HG03196 (cell line): Measurements from ENCODE around the gene CACNA2D4.

Experiments
- ATAC-seq: cut with Tn5 transposase; IDR thresholded peaks from one replicate; pipeline ENCODE4 v1.9.1; 2021; ENCODE audit not compliant: unreplicated experiment

CACNA2D4 gene

GRCh38 chr12:1793426-1794210 lies 124.8 kb downstream of the CACNA2D4 start:
- no peak for ATAC-seq

DNA sequence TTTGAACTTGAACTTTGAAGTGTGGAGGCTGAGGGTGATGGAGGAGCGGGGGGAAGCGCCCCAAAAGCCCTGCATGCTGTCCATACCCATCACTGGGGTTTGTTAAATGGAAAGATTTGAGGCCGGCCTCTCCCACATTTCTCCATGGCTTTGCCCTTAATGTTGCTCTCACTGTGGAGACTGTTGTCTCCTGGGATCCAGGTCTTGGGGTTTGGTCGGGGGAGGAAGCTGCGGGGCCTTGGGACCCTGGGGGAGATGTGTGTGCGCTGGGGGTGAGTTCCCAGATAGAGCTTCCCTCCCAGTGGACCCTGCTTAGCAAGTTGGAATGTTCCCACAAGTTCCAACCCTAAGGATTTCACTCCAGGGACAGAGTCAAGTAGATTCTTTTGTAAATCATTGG lies 126.0 kb downstream of the CACNA2D4 start:
- ATAC-seq: no peak

DNA sequence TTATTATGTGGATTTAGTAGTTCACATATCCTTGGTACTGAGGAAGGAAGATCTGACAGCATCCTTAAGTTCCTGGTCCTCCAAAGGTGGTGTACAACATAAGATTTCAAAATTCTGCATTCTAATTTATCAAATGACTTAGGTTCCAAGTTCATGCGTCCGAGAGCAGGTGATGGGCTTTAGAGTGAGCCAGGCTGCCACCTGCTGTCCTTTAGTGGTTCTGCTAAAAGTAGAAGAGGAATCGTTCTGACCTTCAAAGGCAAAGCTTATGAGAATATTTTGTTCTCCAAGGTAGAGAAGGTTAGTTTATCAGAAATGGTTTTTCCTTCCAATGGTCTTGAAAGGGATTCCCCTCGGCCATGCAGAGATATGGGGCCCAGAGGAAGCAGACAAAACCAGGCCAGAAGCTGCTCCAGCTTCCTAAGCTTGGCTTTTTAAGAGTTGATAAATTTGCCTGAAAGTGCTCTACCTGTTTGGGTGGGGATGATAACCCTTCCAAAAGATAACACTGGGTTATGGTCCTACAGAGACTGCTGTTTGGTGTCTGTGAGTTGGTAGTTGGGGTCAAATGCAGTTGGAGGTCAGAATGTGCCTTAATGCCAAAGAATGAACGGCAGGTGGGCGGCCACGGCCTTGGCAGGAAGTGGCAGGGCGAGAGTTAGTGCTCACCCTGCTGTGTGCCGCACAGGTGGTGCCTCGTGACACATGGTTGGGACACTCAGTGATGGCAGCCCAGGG lies 127.2 kb downstream of the CACNA2D4 start:
- ATAC-seq: no peak

GRCh38 chr12:1790444-1790843 lies 128.0 kb downstream of the CACNA2D4 start:
- ATAC-seq: no peak

DNA sequence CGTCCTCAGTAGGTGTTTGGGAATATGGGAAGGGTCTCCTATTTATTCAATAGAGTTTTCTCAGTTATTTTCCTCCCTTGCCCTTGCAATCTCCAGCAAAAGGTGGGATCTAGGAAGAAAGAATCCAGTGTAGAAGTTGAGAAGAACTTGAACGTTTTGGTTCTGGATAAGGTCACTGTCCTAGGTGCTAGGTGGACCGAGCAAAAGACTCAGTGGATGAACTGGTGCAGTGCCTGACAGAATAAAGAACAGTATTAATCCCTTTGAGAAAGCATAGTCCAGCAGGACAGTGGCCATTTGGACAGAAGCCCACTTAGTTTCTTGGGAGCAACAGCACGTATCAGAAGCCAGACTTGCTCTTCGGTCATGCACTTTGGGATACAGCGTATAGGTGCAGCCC lies 130.7 kb downstream of the CACNA2D4 start:
- no peak for ATAC-seq

- ATAC-seq: no peak
Measured at GRCh38 chr12:1782215-1782614, 136.2 kb downstream of the CACNA2D4 start.

DNA sequence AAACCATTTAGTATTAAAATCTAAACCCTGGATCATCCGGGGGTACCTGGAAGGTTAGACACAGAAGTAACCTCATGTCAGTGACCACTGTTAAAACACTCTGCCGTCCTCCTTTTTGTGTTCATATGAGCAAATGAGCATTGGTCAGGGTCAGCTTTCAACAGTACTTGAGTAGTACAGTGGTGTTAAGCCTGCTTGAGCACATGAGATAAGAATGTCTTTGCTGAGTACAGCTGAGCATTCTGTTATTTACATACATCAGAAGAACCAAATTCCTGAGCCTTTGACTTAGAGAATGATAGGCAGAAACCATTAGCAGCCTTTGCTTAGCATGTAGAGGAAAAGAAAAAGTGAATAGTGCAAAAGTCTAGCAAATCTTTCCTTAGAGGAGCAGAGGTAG lies 136.7 kb downstream of the CACNA2D4 start:
- ATAC-seq: no peak

DNA sequence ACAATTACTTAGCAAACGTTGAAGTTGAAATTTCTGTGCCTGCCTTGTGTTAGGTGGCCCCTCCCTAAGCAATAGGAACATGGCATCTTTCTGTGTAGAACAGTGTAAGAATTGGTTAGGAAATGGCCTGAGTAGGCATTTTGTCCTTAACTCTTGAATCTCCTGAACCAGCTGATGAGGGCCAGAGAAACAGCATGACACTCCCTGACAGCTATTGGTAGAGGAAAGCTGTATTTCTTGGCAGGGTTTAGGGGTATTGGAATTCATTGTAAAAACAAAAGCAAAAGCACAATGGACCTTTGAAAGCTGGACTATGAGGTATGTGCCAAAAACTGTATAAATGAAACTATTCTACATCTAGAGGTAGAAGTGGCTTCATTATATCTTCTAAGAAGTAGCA lies 138.7 kb downstream of the CACNA2D4 start:
- ATAC-seq: no peak

GRCh38 chr12:1778911-1779310 lies 139.5 kb downstream of the CACNA2D4 start:
- ATAC-seq: no peak

- ATAC-seq: no peak
Measured at GRCh38 chr12:1777798-1778197, 140.7 kb downstream of the CACNA2D4 start.

DNA sequence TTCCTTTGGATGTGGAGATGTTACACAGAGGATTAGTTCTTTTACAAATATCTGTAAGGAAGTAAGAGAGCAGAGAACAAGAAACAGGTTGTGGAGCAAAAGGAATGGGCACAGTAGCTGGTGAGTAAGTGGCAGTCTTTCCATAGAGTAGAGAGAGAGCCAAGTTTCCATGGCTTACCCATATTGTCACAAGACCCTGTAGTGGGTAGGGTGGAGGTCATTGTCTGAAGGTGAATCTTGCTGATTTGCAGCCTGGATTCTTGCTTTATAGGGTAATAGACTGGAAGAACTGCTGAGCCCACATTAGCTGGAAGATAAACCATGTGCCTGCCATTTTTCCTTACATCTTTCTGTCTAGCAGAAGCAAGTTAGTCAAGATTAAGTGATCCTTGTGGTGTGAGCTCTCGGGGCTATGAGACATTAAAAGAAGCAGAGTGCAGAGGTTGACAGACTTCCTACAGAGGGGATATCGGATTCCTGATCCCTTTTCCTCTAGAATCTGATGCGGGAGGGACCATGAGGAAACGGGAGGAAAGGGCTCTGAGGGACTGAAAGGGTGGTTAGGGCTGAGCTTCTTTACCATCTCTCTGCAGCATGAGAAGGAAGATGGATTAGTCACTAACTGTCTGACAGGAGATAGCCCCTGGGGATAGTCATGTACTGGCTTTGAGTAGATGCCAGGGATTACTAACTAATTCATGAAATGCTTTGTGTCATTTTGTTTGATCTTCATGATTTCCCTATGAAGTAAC lies 142.1 kb downstream of the CACNA2D4 start:
- ATAC-seq: no peak

DNA sequence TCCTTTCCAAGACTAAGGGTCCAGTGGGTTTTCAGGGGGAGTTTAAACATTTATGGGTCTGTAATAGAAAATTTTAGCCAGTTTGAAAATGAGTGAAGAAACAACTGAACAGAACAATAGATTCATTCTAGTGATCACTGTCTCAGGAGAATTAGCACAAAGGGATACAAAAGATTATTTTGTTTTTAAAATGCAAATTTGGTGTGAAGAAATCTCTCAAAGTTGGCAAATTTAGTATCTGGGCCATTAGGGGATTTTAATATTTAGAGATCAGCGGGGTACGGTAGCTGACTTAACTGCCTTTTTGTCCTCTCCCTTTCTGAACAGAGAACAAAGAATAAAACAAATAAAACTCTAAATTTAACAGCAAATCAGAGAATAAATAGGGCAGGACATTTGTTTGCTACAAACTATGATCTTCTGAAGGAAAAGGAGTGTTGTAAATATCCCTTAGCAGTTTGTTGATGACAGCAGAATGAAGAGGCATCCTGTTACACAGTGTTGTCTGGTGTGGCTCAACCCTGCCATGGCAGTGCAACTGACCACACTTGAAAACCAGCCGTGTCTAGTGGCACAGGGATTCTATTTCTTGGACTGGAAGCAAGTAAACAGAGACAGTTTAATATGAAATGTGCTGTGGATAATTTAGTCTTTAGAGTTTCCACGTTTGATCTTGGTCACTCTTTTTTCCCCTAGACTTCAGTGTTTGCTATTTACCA lies 144.4 kb downstream of the CACNA2D4 start:
- ATAC-seq: no peak

DNA sequence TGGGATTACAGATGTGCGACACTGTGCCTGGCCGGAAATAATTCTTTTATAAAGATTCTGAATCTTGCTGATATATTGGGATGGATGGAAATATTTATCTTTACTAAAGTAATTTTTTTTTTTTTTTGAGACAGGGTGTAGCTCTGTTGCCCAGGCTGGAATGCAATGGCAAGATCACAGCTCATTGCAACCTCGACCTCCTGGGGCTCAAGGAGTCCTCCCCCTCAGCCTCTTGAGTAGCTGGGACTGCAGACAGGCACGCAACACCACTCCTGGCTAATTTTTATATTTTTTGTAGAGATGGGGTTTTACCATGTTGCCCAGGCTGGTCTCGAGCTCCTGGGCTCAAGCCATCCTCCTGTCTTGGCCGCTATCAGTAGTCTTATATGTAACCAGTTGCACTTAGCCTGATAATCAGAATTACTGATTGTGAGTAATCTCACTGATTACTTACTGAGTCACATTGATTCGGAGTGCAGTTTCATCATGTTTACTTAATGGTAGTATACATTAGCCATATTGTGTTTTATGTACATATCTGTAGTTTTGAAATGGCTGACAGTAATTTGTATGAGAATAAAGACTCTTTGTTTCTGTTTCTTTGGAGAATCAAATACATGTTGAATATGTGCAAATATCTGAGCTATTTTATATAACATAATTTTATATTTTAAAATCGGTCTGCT lies 148.5 kb downstream of the CACNA2D4 start:
- ATAC-seq: no peak

DNA sequence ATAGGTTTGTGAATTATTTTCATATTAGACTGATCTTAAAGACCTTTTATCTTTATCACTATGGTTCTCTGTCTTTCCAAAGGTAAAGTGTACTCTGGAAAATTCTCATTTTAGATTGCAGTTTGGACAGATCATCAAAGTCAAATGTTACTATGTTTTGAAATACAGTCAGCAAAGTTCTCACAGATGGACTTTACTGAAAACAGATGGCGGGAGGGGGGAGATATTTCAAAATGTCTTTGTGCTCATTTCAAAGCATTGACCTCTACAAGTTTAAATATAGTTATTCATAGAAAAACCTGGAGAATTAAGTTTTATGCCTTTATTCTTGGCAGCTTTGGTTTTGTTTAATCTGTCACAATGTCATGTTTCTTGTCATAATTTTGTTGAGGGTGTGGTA lies 149.8 kb downstream of the CACNA2D4 start:
- no peak for ATAC-seq

DNA sequence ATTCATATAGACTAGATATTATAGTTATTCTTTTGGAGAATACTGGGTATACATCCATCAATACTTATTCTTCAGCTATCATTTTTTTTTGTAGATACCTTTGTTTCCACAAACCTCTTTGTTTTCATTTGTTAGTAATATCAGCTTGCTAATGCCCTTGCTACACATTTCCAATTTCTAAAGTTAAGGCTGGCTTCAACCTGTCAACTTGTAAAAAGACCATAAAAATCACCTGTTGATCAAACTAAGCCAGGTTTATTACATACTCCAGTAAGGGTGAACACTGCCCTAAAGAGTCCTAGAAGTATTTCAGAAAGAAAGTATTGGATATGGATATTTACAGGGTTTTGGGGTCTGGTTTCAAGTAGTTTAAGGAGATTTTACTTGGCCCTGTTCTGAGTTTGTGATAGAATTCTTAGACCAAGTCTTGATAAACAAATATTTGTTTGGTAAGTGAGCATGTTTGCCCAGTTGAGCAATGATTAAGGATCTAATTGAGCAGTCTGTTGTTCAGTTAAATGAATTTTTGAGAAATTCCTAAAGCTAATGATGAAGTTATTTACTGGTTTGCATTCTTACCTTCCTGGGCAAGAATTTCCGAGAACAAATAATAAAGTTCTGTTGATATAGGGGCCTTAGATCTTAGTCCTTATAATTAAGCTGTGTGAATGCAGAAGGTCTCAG lies 150.9 kb downstream of the CACNA2D4 start:
- ATAC-seq: no peak

- ATAC-seq: no peak
Measured at GRCh38 chr12:1766110-1766509, 152.3 kb downstream of the CACNA2D4 start.

DNA sequence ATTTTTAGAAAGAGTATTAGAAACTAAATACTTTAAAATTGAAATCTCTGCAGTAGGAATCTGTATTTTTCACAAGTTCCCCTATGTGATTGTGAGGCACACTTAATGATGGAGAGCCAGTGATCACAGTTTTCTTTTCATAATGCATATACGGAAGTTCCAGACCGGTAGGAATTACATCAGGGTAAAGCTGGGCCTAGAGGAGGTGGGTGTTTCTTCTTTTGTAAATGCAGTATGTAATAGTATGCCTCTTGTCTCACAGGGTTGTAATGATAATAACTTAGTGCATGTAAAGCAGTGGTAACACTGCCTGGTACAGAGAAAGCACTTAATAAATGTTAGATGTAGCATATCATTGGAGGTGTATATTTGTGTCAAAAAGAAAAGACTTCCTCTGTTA lies 155.3 kb downstream of the CACNA2D4 start:
- ATAC-seq: no peak

DNA sequence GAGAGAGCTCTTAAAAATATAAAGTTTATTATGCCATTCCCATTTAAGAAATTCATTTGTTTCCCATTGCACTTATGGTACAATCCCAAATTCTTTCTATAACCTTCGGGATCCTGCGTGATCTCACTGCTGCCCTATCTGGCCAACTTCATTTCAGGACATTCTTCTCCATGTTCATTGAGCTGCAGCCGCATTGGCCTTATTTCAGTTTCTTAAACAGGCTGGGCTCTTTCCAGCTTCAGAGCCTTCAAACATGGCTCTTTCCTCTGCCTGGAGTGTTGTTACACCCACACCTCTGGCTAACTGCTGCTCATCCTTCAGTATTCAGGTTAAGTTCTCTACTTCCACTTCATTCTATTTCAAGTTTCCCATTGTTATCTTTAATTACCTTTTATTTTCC lies 156.6 kb downstream of the CACNA2D4 start:
- no peak for ATAC-seq

- ATAC-seq: no peak
Measured at GRCh38 chr12:1760566-1761382, 157.7 kb downstream of the CACNA2D4 start.
